Measurements from ENCODE around the gene SRSF10.
"Not testable (repeated sequence)": the region's sequence is repeated elsewhere in the genome, so short reads cannot be mapped to it uniquely, and the experiment has no call there.

The SRSF10 gene

DNA sequence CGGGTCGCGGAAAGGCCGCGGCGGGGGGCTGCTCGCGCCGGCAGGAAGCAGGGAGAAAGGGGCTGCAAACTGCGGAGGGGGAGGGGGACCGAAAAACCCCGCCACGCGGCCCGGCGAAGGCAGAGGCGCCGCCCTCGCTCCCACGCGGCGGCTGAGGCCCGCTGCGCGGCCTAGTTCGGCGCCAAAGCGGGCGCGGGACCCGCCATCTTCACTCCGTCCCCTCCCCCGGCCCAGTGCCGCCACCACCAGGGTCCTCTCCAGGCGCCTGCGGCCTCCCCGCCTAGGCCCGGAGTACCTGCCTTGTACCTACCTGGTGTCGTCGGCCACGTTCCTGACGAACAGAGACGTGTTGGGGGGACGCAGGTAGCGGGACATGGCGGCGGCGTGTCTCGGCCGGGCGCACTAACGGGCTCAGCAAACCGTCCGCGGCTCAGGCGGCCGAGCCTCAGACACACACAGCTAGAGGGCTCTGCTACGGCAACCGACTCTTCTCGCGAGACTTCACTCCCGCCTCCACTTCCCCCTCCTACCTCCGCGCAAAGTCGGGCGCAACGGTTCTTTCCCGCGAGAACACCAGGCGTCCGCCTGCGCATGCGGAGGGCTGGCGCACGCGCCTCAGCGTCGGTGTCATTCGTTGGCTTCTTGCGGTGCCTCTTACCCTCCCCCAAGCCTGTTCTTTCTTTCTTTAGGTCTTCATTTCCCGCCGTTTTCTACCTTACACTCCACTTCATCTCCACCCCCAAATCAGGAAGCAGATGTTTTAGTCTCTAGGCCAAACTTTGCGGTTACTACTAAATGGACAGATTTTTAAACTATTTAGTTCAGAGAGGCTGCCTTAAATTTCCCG is at the start of gene SRSF10:
SRSF10 (minus strand) TSS at position 447 of the 847 bp plus-strand sequence; CDS start at position 375, 72 bp downstream.
- in situ Hi-C loops (cut with MboI; ENCODE audit: low sequenced_read_pairs) = no loop called here

DNA sequence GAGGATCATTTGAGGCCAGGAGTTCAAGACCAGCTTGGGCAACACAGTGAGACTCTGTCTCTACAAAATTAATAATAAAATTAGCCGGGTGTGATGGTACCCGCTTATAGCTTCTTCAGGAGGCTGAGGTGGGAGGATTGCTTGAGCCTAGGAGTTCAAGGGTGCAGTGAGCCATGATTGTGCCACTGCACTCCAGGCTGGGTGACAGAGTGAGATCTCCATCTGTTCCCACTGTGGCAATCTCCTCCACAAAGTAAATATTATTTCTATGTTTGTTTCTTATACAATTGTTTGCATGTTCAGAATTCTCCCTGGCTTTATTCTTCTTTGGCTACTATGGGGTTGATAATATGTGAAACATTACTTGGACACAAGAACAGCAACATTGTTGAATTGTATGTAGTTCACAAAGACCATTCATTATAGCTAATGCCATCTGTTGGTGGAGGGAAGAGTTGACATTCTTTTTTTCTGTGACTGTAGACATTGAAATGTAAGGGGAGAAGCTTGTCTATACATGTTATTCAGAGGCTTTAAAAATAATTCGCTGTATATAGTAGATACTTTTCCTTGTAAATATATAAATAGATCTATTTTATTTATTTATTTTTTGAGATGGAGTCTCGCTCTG is 47.8 kb upstream of the SRSF10 start:
- in situ Hi-C loops (cut with MboI; ENCODE audit: low sequenced_read_pairs) = no loop called here

DNA sequence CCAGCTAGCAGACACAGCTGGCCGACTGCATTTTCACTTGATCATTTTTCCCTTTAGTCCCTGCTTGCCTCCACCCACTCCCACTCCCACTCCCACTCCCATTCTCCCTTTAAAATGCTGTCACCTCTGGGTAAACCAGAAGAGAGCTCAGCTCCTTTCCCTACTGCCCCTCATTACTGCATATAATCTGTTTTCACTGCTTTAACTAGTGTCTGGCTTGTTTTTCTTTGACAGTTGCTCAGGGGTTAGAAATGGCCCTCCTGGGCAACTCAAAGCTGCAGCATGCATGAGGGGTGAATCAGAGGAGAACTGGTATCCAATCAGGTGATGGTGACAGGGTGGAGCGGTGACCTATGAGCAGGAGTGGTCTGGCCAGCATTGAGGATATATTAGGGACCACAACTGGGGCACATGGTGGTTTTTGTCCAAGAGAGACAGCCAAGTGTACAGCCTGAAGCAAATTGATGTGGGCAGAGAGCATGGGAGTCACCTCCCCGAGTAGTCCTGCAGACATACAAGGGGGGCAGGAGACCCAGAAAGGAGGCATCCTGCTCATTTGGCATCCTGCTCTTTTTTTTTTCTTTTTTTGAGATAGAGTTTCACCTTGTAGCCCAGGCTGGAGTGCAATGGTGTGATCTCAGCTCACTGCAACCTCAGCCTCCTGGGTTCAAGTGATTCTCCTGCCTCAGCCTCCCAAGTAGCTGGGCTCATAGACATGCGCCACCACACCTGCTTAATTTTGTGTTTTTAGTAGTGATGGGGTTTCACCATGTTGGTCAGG is 42.6 kb upstream of the SRSF10 start:
- in situ Hi-C loops (cut with MboI; ENCODE audit: low sequenced_read_pairs) = no loop called here

DNA sequence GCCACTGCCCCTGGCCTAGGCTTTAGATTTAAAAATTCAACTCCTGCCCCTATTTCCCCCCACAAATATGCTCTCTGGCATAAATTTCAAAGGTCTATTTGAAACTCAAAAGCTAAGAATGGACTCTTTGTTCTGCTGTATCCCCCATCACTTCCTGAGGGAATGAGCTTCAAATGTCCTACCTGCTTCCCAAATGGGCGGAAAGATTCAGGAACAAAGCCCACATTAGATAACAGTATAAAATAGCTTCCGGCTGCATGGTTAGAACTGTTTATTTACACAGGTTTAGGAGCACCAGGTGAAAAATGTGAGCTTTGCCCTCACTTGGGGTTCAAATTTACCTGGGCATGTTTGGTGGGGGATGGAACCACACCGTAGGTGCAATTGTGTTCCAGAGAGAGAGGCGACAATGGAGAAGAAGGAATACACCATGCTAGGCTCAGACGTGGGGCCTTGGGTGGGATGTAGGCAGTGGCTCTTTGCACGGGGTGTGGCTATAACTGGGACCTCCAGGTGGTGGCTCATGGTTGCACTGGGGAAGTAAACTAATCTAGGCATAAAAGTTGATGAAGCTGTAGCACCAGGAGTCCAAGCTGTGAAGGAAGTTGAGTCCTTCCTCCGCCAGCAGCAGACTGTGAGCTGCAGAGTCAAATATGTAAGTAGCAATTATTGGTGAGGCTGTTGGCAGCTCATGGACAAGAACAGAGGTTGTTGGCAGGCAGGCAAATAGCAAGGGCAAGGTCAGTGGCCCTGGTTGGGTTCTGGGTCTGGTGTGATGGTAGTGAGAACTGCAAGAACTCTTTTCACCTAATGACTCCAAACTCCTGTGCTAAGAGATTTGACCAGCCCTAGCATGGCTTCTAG is 41.5 kb upstream of the SRSF10 start:
- in situ Hi-C loops (cut with MboI; ENCODE audit: low sequenced_read_pairs) = no loop called here

DNA sequence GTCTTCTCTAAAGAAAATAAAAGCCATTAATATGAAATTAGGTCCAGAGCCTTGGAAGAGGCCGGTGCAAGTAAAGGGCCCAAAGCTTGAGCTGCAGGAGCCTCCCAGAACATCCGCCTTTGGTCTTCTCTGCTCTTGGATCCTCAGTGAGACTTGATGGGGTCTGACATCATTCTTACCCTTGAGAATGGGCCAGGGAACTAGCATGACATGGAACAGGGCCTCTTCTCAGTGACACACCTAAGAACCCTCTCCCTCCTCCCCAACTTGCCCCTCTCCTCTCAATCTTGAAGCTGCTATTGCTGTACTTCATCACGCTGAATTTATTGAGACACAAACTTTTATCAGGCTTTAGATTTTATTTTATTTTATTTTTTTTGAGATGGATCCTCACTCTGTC is 40.3 kb upstream of the SRSF10 start:
- in situ Hi-C loops (cut with MboI; ENCODE audit: low sequenced_read_pairs) = no loop called here

DNA sequence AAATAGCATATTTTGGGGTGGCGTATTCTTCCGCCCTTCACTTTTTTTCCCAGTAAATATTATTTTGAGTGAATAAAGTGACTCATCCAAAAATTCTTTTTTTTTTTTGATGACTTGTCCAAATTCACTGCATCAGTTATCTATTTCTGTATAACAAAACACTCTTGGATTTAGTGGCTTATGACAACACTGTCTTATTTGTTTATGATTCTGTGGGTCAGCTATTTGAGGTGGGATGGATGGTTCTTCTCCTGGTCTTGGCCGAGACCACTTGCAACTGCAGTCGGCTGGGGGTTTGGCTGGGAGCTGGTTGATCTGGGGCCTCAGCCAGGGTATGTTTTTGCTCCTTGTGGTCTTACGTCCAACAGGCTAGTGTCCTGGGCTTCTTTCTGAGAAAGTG is 39.9 kb upstream of the SRSF10 start:
- in situ Hi-C loops (cut with MboI; ENCODE audit: low sequenced_read_pairs) = no loop called here

DNA sequence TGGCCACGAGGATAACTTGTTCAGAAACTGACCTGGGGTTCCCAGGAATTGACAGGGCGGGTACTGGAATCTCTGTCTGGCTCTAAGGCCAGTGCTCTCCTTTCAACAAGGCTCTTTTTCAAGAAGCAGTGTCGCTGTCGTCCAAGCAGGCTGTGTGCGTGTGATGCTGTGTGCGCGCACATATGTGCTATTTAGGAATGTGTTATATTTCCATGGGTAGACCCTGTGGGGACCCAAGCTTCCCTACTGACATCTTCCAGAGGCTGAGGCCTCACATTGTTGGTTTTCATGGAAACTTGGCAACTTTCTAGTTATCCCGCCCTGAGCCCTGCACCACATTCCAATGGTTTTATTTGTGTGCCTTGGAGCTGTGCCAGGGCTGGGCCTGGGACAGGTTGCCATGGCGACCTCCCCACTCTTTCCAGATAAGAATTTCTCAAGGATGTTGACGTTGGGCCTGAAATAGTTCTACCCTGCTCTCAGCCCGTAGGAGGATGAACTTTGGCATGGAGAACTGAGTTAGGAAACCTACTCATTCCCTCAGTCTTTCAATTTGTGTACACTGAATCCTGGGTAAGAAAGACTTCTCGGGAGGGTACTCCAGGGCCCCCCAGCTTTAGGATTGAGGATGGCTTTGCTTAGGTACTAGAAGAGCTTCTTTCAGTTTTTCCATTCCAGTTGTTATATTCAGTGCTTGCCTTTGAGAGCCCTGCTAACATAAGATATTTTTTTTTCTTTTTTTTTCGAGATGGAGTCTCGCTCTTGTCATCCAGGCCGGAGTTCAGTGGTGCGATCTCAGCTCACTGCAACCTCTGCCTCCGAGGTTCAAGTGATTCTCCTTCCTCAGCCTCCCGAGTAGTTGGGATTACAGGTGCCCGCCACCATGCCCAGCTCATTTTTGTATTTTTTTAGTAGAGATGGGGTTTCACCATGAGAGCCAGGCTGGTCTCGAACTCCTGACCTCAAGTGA is 38.8 kb upstream of the SRSF10 start:
- in situ Hi-C loops (cut with MboI; ENCODE audit: low sequenced_read_pairs) = no loop called here

DNA sequence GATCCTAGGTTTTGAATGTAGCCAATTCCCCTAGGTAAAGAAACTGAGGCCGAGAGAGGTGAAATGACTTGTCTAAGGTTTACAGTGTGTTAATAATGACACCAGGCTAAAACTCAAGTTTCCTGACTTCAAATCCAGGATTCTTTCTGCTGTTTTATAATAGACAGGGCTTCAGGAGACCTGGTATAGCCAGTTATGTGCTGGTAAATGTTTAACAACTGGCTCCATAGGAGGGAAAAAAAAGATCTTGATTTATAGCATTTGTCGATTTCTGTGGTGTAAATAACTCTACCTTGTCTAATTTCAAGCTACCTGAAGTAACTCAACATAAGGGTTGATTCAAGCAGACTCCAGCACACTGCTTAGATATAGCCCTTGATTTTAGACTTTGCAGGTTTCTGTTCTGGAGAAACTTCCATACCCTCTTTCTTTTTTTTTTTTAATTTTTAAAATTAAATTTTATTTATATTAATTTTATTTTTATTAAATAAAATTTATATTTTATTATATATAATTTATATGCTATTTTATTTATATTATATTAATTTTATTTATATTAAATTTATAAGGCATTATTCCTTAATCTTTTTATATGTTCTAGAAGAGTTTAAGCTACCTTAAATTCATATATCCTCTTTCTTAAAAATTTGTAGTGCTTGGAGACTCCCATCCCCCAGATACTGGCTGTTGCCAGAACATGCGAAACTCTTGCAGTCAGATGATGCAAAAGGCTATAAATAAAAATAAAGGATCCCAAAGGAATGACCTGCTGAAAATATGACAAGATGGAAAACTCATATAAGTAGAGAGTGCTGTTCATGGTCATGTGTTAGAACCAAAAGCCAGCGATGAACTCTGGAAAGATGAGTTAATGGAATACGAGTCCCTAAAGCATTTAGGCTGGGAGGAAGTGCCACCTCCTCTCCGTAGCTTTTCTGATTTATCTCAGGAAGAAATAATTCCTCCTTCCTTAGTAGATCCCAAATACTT is 35.4 kb upstream of the SRSF10 start:
- in situ Hi-C loops (cut with MboI; ENCODE audit: low sequenced_read_pairs) = no loop called here

- in situ Hi-C loops (cut with MboI; ENCODE audit: low sequenced_read_pairs) = not testable (repeated sequence)
Observed at GRCh38 chr1:24012878-24013277, 32.8 kb upstream of the SRSF10 start.

- in situ Hi-C loops (cut with MboI; ENCODE audit: low sequenced_read_pairs) = no loop called here
Observed at GRCh38 chr1:24010650-24011049, 30.5 kb upstream of the SRSF10 start.

GRCh38 chr1:24009406-24009805 is 29.3 kb upstream of the SRSF10 start:
- in situ Hi-C loops (cut with MboI; ENCODE audit: low sequenced_read_pairs) = no loop called here

GRCh38 chr1:24008574-24009184 is 28.6 kb upstream of the SRSF10 start:
- in situ Hi-C loops (cut with MboI; ENCODE audit: low sequenced_read_pairs) = not testable (repeated sequence)

GRCh38 chr1:24007079-24007478 is 27.0 kb upstream of the SRSF10 start:
- in situ Hi-C loops (cut with MboI; ENCODE audit: low sequenced_read_pairs) = no loop called here

DNA sequence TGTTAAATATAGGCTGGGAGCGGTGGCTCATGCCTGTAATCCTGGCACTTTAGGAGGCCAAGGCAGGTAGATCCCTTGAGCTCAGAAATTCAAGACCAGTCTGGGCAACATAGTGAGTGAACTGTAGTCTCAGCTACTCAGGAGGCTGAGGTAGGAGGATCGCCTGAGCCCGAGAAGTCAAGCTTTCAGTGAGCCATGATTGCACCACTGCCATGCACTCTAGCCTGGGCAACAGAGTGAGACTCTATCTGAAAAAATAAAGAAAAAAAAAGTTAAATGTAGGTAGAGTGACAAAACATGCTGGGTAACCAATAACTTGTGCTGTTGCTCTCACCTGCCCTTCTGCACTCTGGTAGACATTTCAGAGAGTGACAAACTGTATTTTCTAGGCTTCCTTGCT is 25.0 kb upstream of the SRSF10 start:
- in situ Hi-C loops (cut with MboI; ENCODE audit: low sequenced_read_pairs) = no loop called here

DNA sequence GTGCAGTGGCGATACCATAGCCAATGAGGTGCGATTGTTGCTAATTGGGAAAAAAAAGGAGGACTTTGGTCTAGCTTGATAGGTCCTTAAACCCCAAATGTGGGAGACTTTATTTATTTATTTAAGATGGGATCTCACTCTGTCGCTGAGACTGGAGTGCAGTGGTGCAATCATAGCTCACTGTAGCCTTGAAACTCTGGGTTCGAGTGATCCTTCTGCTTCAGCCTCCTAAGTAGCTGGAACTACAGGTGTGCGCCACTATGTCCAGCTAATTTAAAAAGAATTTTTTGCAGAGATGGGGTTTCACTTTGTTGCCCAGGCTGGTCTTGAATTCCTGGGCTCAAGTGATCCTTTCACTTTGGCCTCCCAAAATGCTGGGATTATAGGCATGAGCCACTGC is 24.0 kb upstream of the SRSF10 start:
- in situ Hi-C loops (cut with MboI; ENCODE audit: low sequenced_read_pairs) = no loop called here

DNA sequence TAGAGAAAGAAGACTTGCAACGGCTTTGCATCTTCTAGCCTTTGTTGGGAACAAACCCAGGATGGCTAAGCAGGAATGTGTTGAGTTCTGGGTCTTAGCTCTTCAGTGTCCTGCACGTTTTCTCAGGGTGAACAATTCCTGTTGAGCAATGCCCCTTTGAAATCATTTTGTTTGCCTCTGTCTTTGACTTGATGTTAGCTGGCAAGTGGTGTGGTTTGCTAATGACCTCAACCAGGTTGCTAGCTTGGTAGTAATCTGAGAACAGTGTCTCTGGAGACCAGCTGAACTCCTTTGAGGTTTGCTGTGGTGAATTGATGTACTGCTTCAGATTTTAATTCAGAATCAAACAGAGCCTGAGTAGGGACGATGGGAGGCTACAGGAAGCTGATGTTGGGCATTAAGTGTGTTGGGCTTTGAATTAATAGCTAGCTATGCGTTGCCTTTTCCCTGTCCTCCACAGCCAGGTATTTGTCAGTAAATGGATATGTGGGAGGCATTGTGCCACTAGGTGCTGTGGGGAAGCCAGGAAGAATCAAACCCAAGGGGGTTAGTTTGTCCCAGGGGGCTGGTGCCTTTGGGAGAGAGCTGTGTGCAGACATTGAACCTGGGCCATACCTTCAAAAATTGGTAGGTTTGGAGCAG is 23.3 kb upstream of the SRSF10 start:
- in situ Hi-C loops (cut with MboI; ENCODE audit: low sequenced_read_pairs) = no loop called here

DNA sequence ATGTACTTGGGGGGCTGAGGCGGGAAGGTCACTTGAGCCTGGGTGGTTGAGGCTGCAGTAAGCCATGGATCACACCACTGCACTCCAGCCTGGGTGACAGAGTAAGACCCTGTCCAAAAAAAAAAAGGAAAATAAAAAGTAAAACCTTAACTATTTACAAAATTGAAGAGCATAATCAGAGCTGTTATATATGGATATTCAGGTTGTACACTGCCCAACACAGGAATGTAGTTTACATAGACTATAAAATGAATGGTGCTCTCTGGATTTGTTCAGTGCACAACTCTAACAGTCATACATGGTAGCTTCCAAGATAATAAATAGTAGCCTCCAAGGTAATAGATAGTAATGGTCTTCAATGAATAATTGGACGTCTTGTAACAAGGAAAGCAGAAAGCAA is 22.6 kb upstream of the SRSF10 start:
- in situ Hi-C loops (cut with MboI; ENCODE audit: low sequenced_read_pairs) = no loop called here
